Loucy (cell line): Measurements from ENCODE around the gene PHACTR1.

Experiments
- H2AFZ ChIP-seq: fragments of 200-600 bp; sonication (generic); 2 replicates; pipeline ENCODE4 v1.6.0; 2016; ENCODE audit warnings: antibody characterized with exemption, mild to moderate bottlenecking, low read length, moderate library complexity
- H3F3A ChIP-seq: fragments of 200-600 bp; 2 replicates; pipeline ENCODE4 v1.6.0; 2016; ENCODE audit warnings: antibody characterized with exemption, low read depth, mild to moderate bottlenecking
- H3K27me3 ChIP-seq: fragments of 200-600 bp; sonication (generic); 2 replicates; pipeline ENCODE4 v1.6.1; 2014; ENCODE audit warnings: low read length, mild to moderate bottlenecking; ENCODE audit not compliant: insufficient read depth, poor library complexity, severe bottlenecking
- H3K36me3 ChIP-seq: fragments of 200-600 bp; sonication (generic); 2 replicates; pipeline ENCODE4 v1.6.1; 2016; ENCODE audit warnings: low read length; ENCODE audit not compliant: insufficient read depth
- H3K4me1 ChIP-seq: fragments of 200-600 bp; sonication (generic); 2 replicates; pipeline ENCODE4 v1.5.1; 2014; ENCODE audit warnings: low read length, mild to moderate bottlenecking; ENCODE audit not compliant: insufficient read depth, poor library complexity, severe bottlenecking
- H3K4me2 ChIP-seq: fragments of 200-600 bp; sonication (generic); 2 replicates; pipeline ENCODE4 v1.6.0; 2014; ENCODE audit warnings: antibody characterized with exemption, low read length, low read depth, mild to moderate bottlenecking; ENCODE audit not compliant: poor library complexity, severe bottlenecking
- H3K4me3 ChIP-seq: fragments of 200-600 bp; sonication (generic); 2 replicates; pipeline ENCODE4 v1.5.1; 2014; ENCODE audit warnings: low read length, mild to moderate bottlenecking, mixed read lengths; ENCODE audit not compliant: poor library complexity, severe bottlenecking
- H3K79me2 ChIP-seq: fragments of 200-600 bp; sonication (generic); 2 replicates; pipeline ENCODE4 v1.6.1; 2014; ENCODE audit warnings: low read length; ENCODE audit not compliant: insufficient read depth
- H3K9ac ChIP-seq: fragments of 200-600 bp; sonication (generic); 2 replicates; pipeline ENCODE4 v1.6.0; 2014; ENCODE audit warnings: mild to moderate bottlenecking, low read depth, low read length, moderate library complexity; ENCODE audit not compliant: poor library complexity, severe bottlenecking
- H3K9me2 ChIP-seq: fragments of 200-600 bp; sonication (generic); replicated peaks from 2 replicates; pipeline ENCODE4 v1.6.1; 2016; ENCODE audit warnings: low read depth, low read length, mixed read lengths
- H3K9me3 ChIP-seq: fragments of 200-600 bp; sonication (generic); 2 replicates; pipeline ENCODE4 v1.6.1; 2014; ENCODE audit warnings: mild to moderate bottlenecking, antibody characterized with exemption, low read length, low read depth; ENCODE audit not compliant: insufficient read depth
- H4K20me1 ChIP-seq: fragments of 200-600 bp; sonication (generic); 2 replicates; pipeline ENCODE4 v1.6.0; 2014; ENCODE audit warnings: antibody characterized with exemption, low read length, mild to moderate bottlenecking; ENCODE audit not compliant: insufficient read depth, poor library complexity, severe bottlenecking
- EZH2phosphoT487 ChIP-seq: fragments of 200-600 bp; IDR thresholded peaks from 2 replicates; pipeline ENCODE4 v1.6.1; 2018; ENCODE audit warnings: antibody characterized with exemption, mild to moderate bottlenecking, moderate library complexity, borderline replicate concordance
- TF ChIP-seq, protein P1 (sequence below): fragments of 200-600 bp; sonication (generic); conservative IDR thresholded peaks from 2 replicates; pipeline ENCODE4 v1.5.1; 2014; ENCODE audit warnings: mild to moderate bottlenecking, antibody characterized with exemption, low read length

PHACTR1 gene

DNA sequence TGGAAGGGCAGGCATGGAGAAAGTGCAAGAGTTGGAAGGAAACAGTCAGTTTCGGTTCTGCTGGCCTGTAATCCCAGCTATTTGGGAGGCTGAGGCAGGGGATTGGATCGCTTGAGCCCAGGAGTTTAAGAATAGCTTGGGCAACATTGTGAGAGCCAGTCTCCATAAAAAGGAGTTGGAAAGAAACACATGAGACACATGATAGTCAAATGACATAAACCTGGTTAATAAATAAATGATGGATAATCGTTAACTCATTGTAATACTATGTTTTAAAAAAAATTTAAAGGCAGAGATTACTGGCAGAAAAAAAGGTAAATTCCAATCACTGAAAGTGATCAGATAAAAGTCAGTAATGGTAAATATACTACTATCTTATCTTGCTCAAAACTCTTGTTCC lies 37.2 kb upstream of the PHACTR1 start:
- no peaks in the 10 kb centered on the region for H3K36me3 ChIP-seq
- no peaks in the 10 kb centered on the region for H3K27me3 ChIP-seq
- no peaks in the 10 kb centered on the region for H3K9me2 ChIP-seq
- H2AFZ ChIP-seq = no peak overlapping the region
- no peaks in the 10 kb centered on the region for H4K20me1 ChIP-seq
- no peaks in the 10 kb centered on the region for H3K9me3 ChIP-seq
- no peak overlapping the region for H3K4me3 ChIP-seq
- H3K9ac ChIP-seq = no peak overlapping the region
- H3K4me2 ChIP-seq = no peak overlapping the region
- no peaks in the 10 kb centered on the region for H3F3A ChIP-seq
- H3K79me2 ChIP-seq = no peaks in the 10 kb centered on the region
- no peaks in the 10 kb centered on the region for H3K4me1 ChIP-seq
- TF ChIP-seq, protein P1, sequence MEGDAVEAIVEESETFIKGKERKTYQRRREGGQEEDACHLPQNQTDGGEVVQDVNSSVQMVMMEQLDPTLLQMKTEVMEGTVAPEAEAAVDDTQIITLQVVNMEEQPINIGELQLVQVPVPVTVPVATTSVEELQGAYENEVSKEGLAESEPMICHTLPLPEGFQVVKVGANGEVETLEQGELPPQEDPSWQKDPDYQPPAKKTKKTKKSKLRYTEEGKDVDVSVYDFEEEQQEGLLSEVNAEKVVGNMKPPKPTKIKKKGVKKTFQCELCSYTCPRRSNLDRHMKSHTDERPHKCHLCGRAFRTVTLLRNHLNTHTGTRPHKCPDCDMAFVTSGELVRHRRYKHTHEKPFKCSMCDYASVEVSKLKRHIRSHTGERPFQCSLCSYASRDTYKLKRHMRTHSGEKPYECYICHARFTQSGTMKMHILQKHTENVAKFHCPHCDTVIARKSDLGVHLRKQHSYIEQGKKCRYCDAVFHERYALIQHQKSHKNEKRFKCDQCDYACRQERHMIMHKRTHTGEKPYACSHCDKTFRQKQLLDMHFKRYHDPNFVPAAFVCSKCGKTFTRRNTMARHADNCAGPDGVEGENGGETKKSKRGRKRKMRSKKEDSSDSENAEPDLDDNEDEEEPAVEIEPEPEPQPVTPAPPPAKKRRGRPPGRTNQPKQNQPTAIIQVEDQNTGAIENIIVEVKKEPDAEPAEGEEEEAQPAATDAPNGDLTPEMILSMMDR = no peak
- TF ChIP-seq EZH2phosphoT487 = no peak

DNA sequence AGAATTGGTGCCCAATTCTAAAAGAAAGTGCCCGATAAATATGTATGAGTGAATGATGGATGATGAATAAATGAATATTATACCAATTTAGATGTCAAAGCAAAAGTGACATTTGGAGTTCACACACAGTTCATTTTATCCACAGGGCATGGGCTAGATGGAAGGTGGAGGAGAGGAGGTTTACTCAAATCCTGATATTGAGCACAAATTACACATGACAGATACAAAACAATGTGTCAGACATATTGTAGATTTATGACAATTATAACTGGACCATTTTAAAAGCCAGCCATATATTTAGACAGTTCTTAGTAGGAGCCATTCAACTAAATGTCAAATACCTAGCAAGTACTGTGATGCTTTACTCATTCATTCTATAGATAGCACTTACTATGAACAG lies 23.4 kb upstream of the PHACTR1 start:
- no peaks in the 10 kb centered on the region for H4K20me1 ChIP-seq
- H3K4me3 ChIP-seq = no peak overlapping the region
- TF ChIP-seq, protein P1 = no peak
- TF ChIP-seq EZH2phosphoT487 = no peak
- peaks cover 8% of the 10 kb centered on the region for H3K27me3 ChIP-seq
- no peak overlapping the region for H2AFZ ChIP-seq
- no peaks in the 10 kb centered on the region for H3K36me3 ChIP-seq
- no peaks in the 10 kb centered on the region for H3K9me2 ChIP-seq
- no peak overlapping the region for H3K9ac ChIP-seq
- no peaks in the 10 kb centered on the region for H3K4me1 ChIP-seq
- no peaks in the 10 kb centered on the region for H3F3A ChIP-seq
- no peaks in the 10 kb centered on the region for H3K9me3 ChIP-seq
- no peak overlapping the region for H3K4me2 ChIP-seq
- H3K79me2 ChIP-seq = no peaks in the 10 kb centered on the region

DNA sequence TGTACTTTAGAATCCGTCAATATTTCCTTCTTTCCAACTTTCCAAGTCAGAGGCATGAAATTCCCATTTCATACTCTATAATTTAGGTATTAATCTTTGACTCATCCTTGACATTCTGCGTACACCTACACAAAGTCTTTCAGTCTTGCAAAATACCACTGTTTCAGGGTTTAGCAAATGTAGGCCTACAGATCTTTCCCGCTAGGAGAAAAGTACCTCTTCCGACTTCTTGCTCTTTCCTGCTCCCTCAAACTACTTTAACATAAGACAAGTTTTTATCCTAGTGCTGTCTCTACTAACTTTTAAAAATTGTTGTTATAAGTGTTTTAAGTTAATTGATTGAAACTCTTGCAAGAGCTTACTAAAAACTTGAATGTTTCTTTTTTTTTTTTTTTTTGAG lies 18.3 kb upstream of the PHACTR1 start:
- Histone ChIP-seq H3K4me1 (no peaks in the 10 kb centered on the region), H3K4me3 (no peak overlapping the region), H2AFZ (no peak overlapping the region), H4K20me1 (no peaks in the 10 kb centered on the region), H3F3A (no peaks in the 10 kb centered on the region), H3K36me3 (no peaks in the 10 kb centered on the region), H3K9me3 (no peaks in the 10 kb centered on the region), H3K4me2 (no peak overlapping the region), H3K27me3 (peaks cover 8% of the 10 kb centered on the region), H3K79me2 (no peaks in the 10 kb centered on the region), H3K9ac (no peak overlapping the region), H3K9me2 (no peaks in the 10 kb centered on the region)
- no peak for TF ChIP-seq EZH2phosphoT487
- TF ChIP-seq, protein P1 = no peak
